B cell (primary cell): Measurements from ENCODE around the gene MAPRE2.

Source experiments
- EZH2 ChIP-seq: IDR thresholded peaks from 2 replicates; pipeline ENCODE4 v1.6.1; 2012; ENCODE audit warnings: borderline replicate concordance, low read depth, mild to moderate bottlenecking, moderate library complexity, low read length; ENCODE audit not compliant: insufficient read depth, poor library complexity, severe bottlenecking
- TF ChIP-seq, protein P1 (sequence below): fragments of 200-600 bp; IDR thresholded peaks from one replicate; pipeline ENCODE4 v1.8.0; 2022; ENCODE audit warnings: antibody characterized with exemption, mild to moderate bottlenecking

DNA sequence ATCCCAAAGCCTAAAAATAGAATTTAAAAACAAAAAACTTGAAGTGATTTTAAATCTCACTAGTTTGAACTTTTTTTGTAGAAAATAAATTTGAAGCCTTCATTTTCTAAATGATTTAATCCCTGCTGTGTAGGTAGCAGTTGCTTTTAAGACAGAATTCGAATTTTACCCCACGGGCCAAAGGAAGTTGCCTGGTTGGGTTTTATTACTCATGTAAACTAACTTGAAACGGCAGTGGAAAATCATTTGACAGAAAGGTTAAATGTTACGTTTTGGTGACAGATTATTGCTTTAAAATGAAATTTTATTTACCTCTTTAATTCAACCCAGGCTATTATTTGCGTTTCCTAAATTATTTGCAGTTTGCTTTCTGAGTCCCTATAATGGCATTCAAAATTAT lies 2.0 kb downstream of the MAPRE2 start:
- TF ChIP-seq, protein P1, sequence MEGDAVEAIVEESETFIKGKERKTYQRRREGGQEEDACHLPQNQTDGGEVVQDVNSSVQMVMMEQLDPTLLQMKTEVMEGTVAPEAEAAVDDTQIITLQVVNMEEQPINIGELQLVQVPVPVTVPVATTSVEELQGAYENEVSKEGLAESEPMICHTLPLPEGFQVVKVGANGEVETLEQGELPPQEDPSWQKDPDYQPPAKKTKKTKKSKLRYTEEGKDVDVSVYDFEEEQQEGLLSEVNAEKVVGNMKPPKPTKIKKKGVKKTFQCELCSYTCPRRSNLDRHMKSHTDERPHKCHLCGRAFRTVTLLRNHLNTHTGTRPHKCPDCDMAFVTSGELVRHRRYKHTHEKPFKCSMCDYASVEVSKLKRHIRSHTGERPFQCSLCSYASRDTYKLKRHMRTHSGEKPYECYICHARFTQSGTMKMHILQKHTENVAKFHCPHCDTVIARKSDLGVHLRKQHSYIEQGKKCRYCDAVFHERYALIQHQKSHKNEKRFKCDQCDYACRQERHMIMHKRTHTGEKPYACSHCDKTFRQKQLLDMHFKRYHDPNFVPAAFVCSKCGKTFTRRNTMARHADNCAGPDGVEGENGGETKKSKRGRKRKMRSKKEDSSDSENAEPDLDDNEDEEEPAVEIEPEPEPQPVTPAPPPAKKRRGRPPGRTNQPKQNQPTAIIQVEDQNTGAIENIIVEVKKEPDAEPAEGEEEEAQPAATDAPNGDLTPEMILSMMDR = no peak
- TF ChIP-seq EZH2 = no peak
